ENCODE results near the gene STEAP1B. TPM values are rescaled to one million over a fixed set of nuclear protein-coding genes. Genes with fewer than 3 reads are reported as not detected.
"Not testable (repeated sequence)": the region's sequence is repeated elsewhere in the genome, so short reads cannot be mapped to it uniquely, and the experiment has no call there.

Gene STEAP1B
- total and polyA plus RNA-seq, 4 donors: 0.36 to 5.1 (median 2.8) TPM; not detected in 1

GRCh38 chr7:22444181-22444971, 55.6 kb downstream of the STEAP1B start:
- no peaks in the 10 kb centered on the region for H3K9me3 ChIP-seq (ENCODE audit: control insufficient read depth, low read length)
- 92 to 95% methylated on average over 13 of the region's 13 CpGs for WGBS, 2 donors
- intact Hi-C loops (cut with DNase I): no loop called here
- H3K4me1 ChIP-seq (ENCODE audit: control insufficient read depth in 1 of 2, insufficient read depth in 2 of 2, low read length in 2 of 2): no peaks in the 10 kb centered on the region
- no peak overlapping the region for H3K4me3 ChIP-seq (ENCODE audit: low read length in 2 of 2)
- no peak overlapping the region for H3K27ac ChIP-seq (ENCODE audit: low read depth in 1 of 2, low read length in 2 of 2)
- ATAC-seq (ENCODE audit: low FRiP score) (peak; percentile 6), DNase-seq (no peak)
- H3K36me3 ChIP-seq (ENCODE audit: control insufficient read depth in 1 of 2, insufficient read depth in 2 of 2, low read length in 1 of 2): no peaks in the 10 kb centered on the region
- H3K27me3 ChIP-seq (ENCODE audit: control insufficient read depth in 1 of 2, insufficient read depth in 2 of 2, low read length in 1 of 2): no peaks in the 10 kb centered on the region

DNA sequence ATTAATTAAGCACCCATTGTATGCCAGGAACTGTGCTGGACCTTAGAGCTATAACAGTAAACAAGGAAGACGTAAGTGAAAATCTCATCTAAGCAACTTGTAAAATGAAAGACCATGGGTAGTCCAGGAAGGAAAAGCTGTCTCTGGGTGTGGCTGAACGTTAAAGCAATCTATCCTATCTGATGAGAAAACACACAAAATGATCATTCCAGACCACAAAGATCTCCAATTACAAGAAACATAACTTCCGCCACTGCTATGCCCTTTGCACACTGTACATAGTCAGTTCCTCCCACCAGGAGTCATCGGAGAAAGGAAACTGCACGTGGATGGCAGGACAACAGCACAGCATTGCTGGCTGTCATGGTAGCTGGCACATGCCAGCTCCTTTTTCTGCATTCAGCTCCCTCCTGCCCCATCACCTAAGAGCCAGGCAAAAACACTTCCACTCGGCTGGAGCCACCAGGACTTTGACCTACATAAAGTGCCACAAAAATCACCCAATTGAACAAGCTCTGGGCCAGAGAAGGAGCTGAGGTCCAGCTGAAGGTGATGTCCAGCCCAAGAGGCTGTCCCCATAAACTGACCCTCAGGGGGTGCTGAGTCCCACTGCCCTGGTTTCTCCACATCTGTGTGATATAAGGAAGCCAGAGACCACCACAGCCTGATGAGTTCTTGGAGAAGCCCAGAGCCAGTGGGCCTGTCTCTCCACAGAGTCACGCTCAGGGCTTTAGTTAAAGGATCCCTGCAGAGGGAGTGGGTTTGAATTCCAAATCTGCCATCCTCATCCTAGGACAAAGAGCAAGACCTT, 56.4 kb downstream of the STEAP1B start:
- DNase-seq (no peak), ATAC-seq (ENCODE audit: low FRiP score) (peak; percentile 30)
- Histone ChIP-seq H3K4me3 (ENCODE audit: low read length in 2 of 2) (no peak overlapping the region), H3K4me1 (ENCODE audit: control insufficient read depth in 1 of 2, insufficient read depth in 2 of 2, low read length in 2 of 2) (no peaks in the 10 kb centered on the region), H3K9me3 (ENCODE audit: control insufficient read depth, low read length) (no peaks in the 10 kb centered on the region), H3K27ac (ENCODE audit: low read depth in 1 of 2, low read length in 2 of 2) (no peak overlapping the region), H3K27me3 (ENCODE audit: control insufficient read depth in 1 of 2, insufficient read depth in 2 of 2, low read length in 1 of 2) (no peaks in the 10 kb centered on the region), H3K36me3 (ENCODE audit: control insufficient read depth in 1 of 2, insufficient read depth in 2 of 2, low read length in 1 of 2) (no peaks in the 10 kb centered on the region)
- intact Hi-C loops (cut with DNase I): no loop called here
- WGBS, 2 donors: 89 to 90% methylated on average over 7 of the region's 7 CpGs

- H3K4me3 ChIP-seq (ENCODE audit: low read length in 2 of 2): no peak overlapping the region
- ATAC-seq (ENCODE audit: low FRiP score) (no peak), DNase-seq (no peak)
- WGBS, 2 donors: 94 to 98% methylated on average over 3 of the region's 3 CpGs
- H3K4me1 ChIP-seq (ENCODE audit: control insufficient read depth in 1 of 2, insufficient read depth in 2 of 2, low read length in 2 of 2): no peaks in the 10 kb centered on the region
- H3K36me3 ChIP-seq (ENCODE audit: control insufficient read depth in 1 of 2, insufficient read depth in 2 of 2, low read length in 1 of 2): no peaks in the 10 kb centered on the region
- no peaks in the 10 kb centered on the region for H3K27me3 ChIP-seq (ENCODE audit: control insufficient read depth in 1 of 2, insufficient read depth in 2 of 2, low read length in 1 of 2)
- intact Hi-C loops (cut with DNase I): no loop called here
- H3K27ac ChIP-seq (ENCODE audit: low read depth in 1 of 2, low read length in 2 of 2): no peak overlapping the region
- no peaks in the 10 kb centered on the region for H3K9me3 ChIP-seq (ENCODE audit: control insufficient read depth, low read length)
Measured at GRCh38 chr7:22442882-22443369, 57.1 kb downstream of the STEAP1B start.

GRCh38 chr7:22442187-22442881, 57.7 kb downstream of the STEAP1B start:
- 73 to 75% methylated on average over 8 of the region's 8 CpGs for WGBS, 2 donors
- H3K27me3 ChIP-seq (ENCODE audit: control insufficient read depth in 1 of 2, insufficient read depth in 2 of 2, low read length in 1 of 2): no peaks in the 10 kb centered on the region
- ATAC-seq (ENCODE audit: low FRiP score) (no peak), DNase-seq (no peak)
- no peaks in the 10 kb centered on the region for H3K4me1 ChIP-seq (ENCODE audit: control insufficient read depth in 1 of 2, insufficient read depth in 2 of 2, low read length in 2 of 2)
- intact Hi-C loops (cut with DNase I): no loop called here
- no peaks in the 10 kb centered on the region for H3K9me3 ChIP-seq (ENCODE audit: control insufficient read depth, low read length)
- no peak overlapping the region for H3K4me3 ChIP-seq (ENCODE audit: low read length in 2 of 2)
- H3K36me3 ChIP-seq (ENCODE audit: control insufficient read depth in 1 of 2, insufficient read depth in 2 of 2, low read length in 1 of 2): no peaks in the 10 kb centered on the region
- no peak overlapping the region for H3K27ac ChIP-seq (ENCODE audit: low read depth in 1 of 2, low read length in 2 of 2)

DNA sequence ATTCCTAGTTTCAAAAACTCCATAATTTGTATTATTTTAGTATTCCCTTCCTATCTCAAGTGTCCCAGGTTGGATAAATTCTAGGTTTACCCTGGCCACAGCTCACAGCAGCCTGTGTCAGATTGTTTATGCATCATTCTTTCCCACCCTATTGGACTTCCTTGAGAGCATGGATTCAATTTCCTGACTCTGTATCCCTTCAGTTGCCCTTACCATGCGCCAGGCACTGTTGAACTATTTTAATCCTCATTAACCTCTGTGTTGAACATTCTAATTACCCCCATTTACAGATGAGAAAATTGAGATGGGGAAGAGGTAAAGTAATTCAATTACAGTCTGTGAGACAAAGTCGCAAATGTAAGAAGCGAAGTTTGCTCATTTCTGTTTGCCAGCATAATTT, 58.8 kb downstream of the STEAP1B start:
- Histone ChIP-seq H3K4me1 (ENCODE audit: control insufficient read depth in 1 of 2, insufficient read depth in 2 of 2, low read length in 2 of 2) (no peaks in the 10 kb centered on the region), H3K9me3 (ENCODE audit: control insufficient read depth, low read length) (no peaks in the 10 kb centered on the region), H3K36me3 (ENCODE audit: control insufficient read depth in 1 of 2, insufficient read depth in 2 of 2, low read length in 1 of 2) (no peaks in the 10 kb centered on the region), H3K27me3 (ENCODE audit: control insufficient read depth in 1 of 2, insufficient read depth in 2 of 2, low read length in 1 of 2) (no peaks in the 10 kb centered on the region), H3K4me3 (ENCODE audit: low read length in 2 of 2) (no peak overlapping the region), H3K27ac (ENCODE audit: low read depth in 1 of 2, low read length in 2 of 2) (no peak overlapping the region)
- intact Hi-C loops (cut with DNase I): no loop called here
- no peak for DNase-seq
- WGBS, 2 donors: 98% methylated on average over 3 of the region's 3 CpGs
- no peak for ATAC-seq (ENCODE audit: low FRiP score)

GRCh38 chr7:22438994-22439393, 61.0 kb downstream of the STEAP1B start:
- ATAC-seq (ENCODE audit: low FRiP score) (no peak), DNase-seq (no peak)
- no peak overlapping the region for H3K27ac ChIP-seq (ENCODE audit: low read depth in 1 of 2, low read length in 2 of 2)
- H3K36me3 ChIP-seq (ENCODE audit: control insufficient read depth in 1 of 2, insufficient read depth in 2 of 2, low read length in 1 of 2): no peaks in the 10 kb centered on the region
- WGBS, 2 donors: 88 to 89% methylated on average over 3 of the region's 3 CpGs
- no peak overlapping the region for H3K4me3 ChIP-seq (ENCODE audit: low read length in 2 of 2)
- no peaks in the 10 kb centered on the region for H3K9me3 ChIP-seq (ENCODE audit: control insufficient read depth, low read length)
- intact Hi-C loops (cut with DNase I): no loop called here
- H3K27me3 ChIP-seq (ENCODE audit: control insufficient read depth in 1 of 2, insufficient read depth in 2 of 2, low read length in 1 of 2): no peaks in the 10 kb centered on the region
- no peaks in the 10 kb centered on the region for H3K4me1 ChIP-seq (ENCODE audit: control insufficient read depth in 1 of 2, insufficient read depth in 2 of 2, low read length in 2 of 2)

DNA sequence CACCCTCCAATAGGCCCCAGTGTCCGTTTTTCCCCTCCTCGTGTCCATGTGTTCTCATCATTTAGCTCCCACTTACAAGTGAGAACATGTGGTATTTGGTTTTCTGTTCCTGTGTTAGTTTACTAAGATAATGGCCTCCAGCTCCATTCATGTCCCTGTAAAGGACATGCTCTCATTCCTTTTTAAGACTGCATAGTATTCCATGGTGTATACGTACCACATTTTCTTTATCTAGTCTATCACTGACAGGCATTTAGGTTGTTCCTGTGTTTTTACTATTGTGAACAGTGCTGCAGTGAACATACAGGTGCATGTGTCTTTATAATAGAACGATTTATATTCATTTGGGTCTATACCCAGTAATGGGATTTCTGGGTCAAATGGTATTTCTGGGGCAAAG, 63.4 kb downstream of the STEAP1B start:
- H3K27ac ChIP-seq (ENCODE audit: low read depth in 1 of 2, low read length in 2 of 2); H3K4me1 ChIP-seq (ENCODE audit: control insufficient read depth in 1 of 2, insufficient read depth in 2 of 2, low read length in 2 of 2); H3K27me3 ChIP-seq (ENCODE audit: control insufficient read depth in 1 of 2, insufficient read depth in 2 of 2, low read length in 1 of 2); H3K36me3 ChIP-seq (ENCODE audit: control insufficient read depth in 1 of 2, insufficient read depth in 2 of 2, low read length in 1 of 2); H3K9me3 ChIP-seq (ENCODE audit: control insufficient read depth, low read length); DNase-seq; intact Hi-C loops (cut with DNase I); ATAC-seq (ENCODE audit: low FRiP score); H3K4me3 ChIP-seq (ENCODE audit: low read length in 2 of 2): not testable (repeated sequence)
- WGBS, 2 donors: 91 to 92% methylated on average over 4 of the region's 4 CpGs

DNA sequence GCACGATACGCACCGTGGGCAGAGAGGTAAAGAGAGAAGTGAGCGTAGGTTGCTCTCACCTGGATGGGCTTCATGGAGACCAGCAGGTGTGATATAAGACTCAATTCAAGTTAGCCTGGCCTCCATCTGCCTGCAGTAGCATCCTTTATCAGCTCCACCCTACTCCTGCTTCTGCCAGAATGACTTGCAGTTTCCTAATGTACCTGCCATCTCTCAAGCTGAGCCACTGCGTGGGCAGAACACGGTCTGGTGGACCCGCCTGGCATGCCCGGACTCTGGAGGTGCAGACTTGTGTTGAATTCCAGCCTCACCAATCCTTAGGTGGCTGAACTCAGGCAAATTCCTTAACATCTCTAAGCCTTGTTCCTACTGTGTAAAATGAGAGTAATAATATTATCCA, 64.3 kb downstream of the STEAP1B start:
- H3K36me3 ChIP-seq (ENCODE audit: control insufficient read depth in 1 of 2, insufficient read depth in 2 of 2, low read length in 1 of 2): no peaks in the 10 kb centered on the region
- no peaks in the 10 kb centered on the region for H3K4me1 ChIP-seq (ENCODE audit: control insufficient read depth in 1 of 2, insufficient read depth in 2 of 2, low read length in 2 of 2)
- H3K27ac ChIP-seq (ENCODE audit: low read depth in 1 of 2, low read length in 2 of 2): no peak overlapping the region
- H3K9me3 ChIP-seq (ENCODE audit: control insufficient read depth, low read length): no peaks in the 10 kb centered on the region
- ATAC-seq (ENCODE audit: low FRiP score) (no peak), DNase-seq (no peak)
- no peak overlapping the region for H3K4me3 ChIP-seq (ENCODE audit: low read length in 2 of 2)
- H3K27me3 ChIP-seq (ENCODE audit: control insufficient read depth in 1 of 2, insufficient read depth in 2 of 2, low read length in 1 of 2): no peaks in the 10 kb centered on the region
- intact Hi-C loops (cut with DNase I): no loop called here
- 92% methylated on average over 8 of the region's 8 CpGs for WGBS, 2 donors
